HG03064 (cell line): ENCODE data around the gene SRGN.

ENCODE experiments used
- ATAC-seq: cut with Tn5 transposase; IDR thresholded peaks from one replicate; pipeline ENCODE4 v1.9.1; 2021; ENCODE audit warnings: low read depth; ENCODE audit not compliant: unreplicated experiment

SRGN gene

GRCh38 chr10:69089638-69090599 lies 2.0 kb downstream of the SRGN start:
- ATAC-seq, result peak; percentile 45

GRCh38 chr10:69090685-69091084 lies 2.8 kb downstream of the SRGN start:
- ATAC-seq, result no peak

DNA sequence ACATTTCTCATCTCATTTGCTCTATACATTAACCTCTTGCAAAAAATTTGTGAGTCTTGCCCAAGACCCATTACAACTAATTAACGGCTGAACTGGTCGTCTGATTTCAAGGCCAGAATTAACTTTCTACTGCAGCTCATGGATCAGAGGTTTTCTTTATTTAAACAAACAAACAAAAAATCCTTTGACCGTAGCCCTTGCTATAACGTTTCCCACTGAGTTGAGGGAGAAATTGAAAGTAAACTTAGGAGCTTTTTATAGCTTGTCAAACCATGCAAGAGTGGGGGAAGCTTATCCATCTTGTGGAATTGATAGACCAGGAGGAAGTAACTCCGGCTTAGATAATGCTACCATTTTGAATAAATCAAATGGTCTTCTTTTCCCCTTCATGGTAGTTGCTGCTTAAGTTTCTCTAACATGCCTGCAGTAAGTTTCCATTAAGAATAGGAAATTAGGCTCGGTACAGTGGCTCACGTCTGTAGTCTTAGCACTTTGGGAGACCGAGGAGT lies 3.3 kb downstream of the SRGN start:
- ATAC-seq, result no peak

- no peak for ATAC-seq
Measured at GRCh38 chr10:69092959-69093850, 5.3 kb downstream of the SRGN start.

GRCh38 chr10:69093933-69094332 lies 6.0 kb downstream of the SRGN start:
- no peak for ATAC-seq

GRCh38 chr10:69096045-69096444 lies 8.1 kb downstream of the SRGN start:
- no peak for ATAC-seq

DNA sequence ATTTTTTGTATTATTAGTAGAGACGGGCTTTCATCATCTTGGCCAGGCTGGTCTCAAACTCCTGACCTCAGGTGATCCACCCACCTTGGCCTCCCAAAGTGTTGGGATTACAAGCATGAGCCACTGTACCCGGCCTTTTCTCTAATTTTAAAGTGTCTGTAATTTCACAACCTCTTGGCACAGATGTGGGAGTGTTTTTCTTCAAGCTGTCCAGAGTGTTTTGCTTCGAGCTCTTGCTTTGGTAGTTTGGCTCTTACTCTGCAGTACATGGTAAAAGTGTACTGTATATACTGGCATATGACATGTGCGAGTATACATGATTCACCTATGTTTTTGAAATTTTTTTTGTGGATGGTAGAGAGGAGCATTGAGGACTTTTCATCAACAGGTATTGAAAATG lies 9.8 kb downstream of the SRGN start:
- ATAC-seq, result no peak

DNA sequence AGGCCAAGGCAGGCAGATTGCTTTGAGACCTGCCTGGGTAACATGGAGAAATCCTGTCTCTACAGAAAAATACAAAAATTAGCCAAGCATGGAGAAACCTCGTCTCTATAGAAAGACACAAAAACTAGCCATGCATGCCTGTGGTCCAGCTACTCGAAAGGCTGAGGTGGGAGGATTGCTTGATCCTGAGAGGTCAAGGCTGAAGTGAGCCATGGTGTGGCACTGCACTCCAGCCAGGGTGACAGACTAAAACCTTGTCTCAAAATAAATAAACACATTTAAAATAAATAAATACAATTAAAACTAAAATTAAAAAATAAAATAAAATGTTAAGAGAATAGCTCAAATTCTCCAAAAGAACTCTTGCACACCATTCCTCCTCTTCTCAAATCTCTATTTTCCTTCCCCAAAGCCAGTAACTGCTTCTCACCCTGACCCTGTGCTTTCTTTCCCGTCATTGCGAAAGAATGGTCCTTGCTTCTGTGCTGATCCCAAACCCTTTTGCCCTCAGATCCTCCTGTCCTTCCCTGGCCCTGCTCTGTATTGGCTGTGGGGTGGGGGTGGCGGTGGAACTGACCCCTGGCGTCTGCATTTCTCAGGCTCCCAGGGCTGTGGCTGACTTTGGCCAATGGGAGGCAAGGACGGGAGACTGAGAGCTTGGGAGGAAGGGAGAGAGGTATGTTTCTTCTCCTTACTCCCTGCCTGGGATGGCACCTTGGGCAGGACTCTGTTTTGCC lies 12.4 kb downstream of the SRGN start:
- no peak for ATAC-seq

GRCh38 chr10:69101451-69102095 lies 13.7 kb downstream of the SRGN start:
- no peak for ATAC-seq

DNA sequence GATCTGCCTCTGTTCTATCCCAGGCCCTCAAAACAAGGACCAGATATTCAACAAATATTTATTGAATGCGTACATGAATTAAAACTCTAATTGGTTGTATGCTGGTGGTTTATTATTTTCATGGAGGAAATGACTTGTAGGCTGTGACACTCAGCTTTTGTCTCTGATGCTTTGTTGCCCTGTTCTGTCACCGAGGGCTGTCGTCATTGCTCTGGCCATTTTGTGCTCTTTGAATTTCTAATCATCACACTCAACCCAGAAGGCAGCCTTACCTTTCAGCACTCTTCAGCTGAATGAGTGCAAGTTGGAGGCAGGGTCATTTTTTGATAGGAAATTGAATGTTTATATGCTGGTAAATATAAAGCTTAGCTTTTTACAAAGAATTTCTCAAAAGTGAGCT lies 14.5 kb downstream of the SRGN start:
- ATAC-seq, result no peak

GRCh38 chr10:69103784-69104183 lies 15.9 kb downstream of the SRGN start:
- no peak for ATAC-seq

- no peak for ATAC-seq
Measured at GRCh38 chr10:69104994-69105790, 17.3 kb downstream of the SRGN start.

DNA sequence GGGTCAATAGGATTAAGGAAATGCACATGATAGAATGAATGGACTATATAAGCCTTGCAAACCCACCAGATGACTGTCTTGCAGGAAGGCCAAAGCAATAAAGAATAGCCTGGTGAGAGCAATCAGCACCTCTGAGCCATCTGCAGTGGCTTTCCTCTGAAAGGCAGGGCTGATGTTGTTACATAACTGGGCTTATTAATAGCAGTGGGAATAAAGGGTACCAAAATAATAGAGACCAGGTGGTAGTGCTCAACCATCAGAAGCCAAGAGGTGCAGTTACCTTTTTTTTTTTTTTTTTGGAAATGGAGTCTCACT lies 19.2 kb downstream of the SRGN start:
- ATAC-seq, result no peak

GRCh38 chr10:69107699-69108098 lies 19.8 kb downstream of the SRGN start:
- ATAC-seq, result no peak

GRCh38 chr10:69119896-69120295 lies 32.0 kb downstream of the SRGN start:
- no peak for ATAC-seq

GRCh38 chr10:69123306-69123746 lies 35.4 kb downstream of the SRGN start:
- ATAC-seq, result peak; percentile 53

- peak; percentile 82 for ATAC-seq
Measured at GRCh38 chr10:69123747-69124562, 36.1 kb downstream of the SRGN start, which contains the start of gene VPS26A. Gene VPS26A (plus strand): TSS chr10:69124178. CDS start chr10:69124278, 100 bp downstream.

GRCh38 chr10:69124563-69125268 lies 36.8 kb downstream of the SRGN start:
- ATAC-seq, result peak; percentile 27
